Measurements from ENCODE around the gene GXYLT1.

Gene GXYLT1

GRCh38 chr12:42156232-42156631 is 11.6 kb upstream of the GXYLT1 start:
- DNase-seq: no peak
- intact Hi-C loops (cut with DNase I): no loop called here

DNA sequence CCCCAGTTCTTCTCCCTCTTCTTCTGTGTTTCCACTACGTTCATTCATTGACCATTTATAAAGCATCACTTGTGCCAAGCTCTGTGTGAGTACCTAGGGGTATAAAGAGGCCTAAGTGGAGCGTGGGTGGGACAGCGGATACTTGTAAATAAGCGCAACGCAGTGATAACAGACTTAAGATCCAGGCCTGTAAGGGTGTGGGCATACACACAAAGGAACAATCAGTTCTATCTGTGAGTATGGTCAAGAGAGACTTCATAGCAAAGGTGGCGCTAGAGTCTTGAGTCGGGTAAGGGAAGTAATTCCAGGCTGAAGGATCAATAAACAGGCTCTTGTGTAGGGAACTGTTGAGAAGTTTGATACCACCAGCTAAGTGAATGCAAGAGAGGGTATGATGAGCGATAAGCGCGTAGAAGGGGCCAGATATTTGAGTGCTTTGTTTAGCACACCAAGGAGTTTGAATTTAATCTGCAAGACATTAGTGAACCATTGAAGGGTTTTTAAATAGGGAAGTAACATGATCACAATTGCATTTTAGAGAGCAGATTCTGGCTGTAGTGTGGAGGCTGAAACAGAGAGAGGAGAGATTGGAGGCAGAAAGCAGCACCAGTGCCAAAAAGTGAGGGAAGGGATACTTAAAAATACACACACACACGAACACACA is 1.0 kb upstream of the GXYLT1 start:
- intact Hi-C loops (cut with DNase I): no loop called here
- no peak for DNase-seq

- intact Hi-C loops (cut with DNase I): no loop called here
- peak in 2 of 42 donors; percentile 11 to 15 for DNase-seq
Measured at GRCh38 chr12:42145197-42145549, 499 bp upstream of the GXYLT1 start.

DNA sequence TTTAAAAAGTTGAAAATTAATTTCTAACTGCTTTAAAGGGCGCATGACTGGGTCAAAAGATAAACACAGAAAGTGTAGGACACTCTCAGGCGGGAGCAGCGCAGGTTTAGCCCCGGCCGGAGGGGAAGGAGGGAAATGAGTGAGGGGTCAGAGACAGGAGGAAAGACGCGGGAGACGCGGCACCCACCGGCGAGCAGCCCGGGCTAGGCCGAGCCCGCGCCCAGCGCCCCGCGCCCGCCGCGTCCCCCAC is 591 bp downstream of the GXYLT1 start:
- DNase-seq: peak in 13 of 42 donors; percentile 4 to 40 (median 17)
- intact Hi-C loops (cut with DNase I): loop anchor here (5.0 kb wide), 2 partner anchors 93 to 183 kb away; partner anchors contain the start of genes PPHLN1, YAF2 and ZCRB1

- intact Hi-C loops (cut with DNase I): loop anchor here (5.0 kb wide), 2 partner anchors 94 to 184 kb away; partner anchors contain the start of genes PPHLN1, YAF2 and ZCRB1
- DNase-seq: no peak
Measured at GRCh38 chr12:42143452-42144157, 1.1 kb downstream of the GXYLT1 start.

GRCh38 chr12:42141981-42142606 is 2.6 kb downstream of the GXYLT1 start:
- DNase-seq: no peak
- intact Hi-C loops (cut with DNase I): loop anchor here (5.0 kb wide), 2 partner anchors 95 to 185 kb away; partner anchors contain the start of genes PPHLN1, YAF2 and ZCRB1

DNA sequence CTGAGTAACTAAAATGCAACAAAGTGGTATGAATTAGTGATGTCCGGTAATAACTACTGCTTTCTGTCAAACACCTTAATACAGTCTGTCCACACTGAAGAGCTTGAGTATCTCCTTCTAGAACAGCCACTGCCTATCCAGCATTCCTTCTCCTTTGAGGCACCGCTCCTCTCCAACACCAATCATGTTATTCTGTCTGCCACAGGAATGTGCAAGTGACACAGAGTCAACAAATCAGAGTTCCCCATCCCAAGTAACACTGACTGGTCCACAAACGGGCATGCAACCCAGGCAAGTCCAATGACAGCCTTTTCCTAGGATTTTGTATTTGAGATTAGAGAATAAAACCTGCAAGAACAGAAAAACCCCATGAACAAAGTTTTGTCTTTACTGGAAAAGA is 3.8 kb downstream of the GXYLT1 start:
- no peak for DNase-seq
- intact Hi-C loops (cut with DNase I): loop anchor here (5.0 kb wide), 2 partner anchors 96 to 186 kb away; partner anchors contain the start of genes PPHLN1, YAF2 and ZCRB1

- intact Hi-C loops (cut with DNase I): no loop called here
- no peak for DNase-seq
Measured at GRCh38 chr12:42135259-42135814, 9.3 kb downstream of the GXYLT1 start.

DNA sequence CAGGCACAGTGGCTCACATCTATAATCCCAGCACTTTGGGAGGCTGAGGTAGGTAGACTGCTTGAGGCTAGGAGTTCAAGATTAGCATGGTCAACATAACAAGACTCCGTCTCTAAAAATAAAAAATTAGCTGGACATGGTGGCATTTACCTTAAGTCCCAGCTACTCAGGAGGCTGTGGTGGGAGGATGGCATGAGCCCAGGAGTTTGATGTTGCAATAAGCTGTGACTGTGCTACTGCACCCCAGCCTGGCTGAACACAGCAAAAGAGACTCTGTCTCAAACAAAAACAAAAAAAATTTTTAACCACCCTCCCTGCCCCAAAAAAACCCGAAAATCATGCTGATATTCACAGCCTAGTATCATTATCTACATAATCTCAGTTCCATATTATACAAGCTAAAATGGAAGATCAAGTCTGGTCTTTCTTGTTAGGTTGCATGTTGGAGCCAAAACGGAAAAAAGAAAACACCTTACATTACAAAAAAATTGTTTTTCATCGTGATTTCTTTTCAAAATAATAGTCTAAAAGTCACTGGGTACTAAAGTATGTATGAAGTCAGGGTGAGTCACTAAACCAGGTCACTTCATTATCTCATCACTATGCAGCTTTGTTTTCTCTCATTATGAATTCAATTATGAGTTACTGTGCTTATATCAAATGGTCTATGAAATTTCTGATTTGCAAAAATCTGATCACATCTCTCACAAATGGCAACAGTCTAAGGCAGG is 13.8 kb downstream of the GXYLT1 start:
- peak in 1 of 42 donors; percentile 14 for DNase-seq
- intact Hi-C loops (cut with DNase I): no loop called here

DNA sequence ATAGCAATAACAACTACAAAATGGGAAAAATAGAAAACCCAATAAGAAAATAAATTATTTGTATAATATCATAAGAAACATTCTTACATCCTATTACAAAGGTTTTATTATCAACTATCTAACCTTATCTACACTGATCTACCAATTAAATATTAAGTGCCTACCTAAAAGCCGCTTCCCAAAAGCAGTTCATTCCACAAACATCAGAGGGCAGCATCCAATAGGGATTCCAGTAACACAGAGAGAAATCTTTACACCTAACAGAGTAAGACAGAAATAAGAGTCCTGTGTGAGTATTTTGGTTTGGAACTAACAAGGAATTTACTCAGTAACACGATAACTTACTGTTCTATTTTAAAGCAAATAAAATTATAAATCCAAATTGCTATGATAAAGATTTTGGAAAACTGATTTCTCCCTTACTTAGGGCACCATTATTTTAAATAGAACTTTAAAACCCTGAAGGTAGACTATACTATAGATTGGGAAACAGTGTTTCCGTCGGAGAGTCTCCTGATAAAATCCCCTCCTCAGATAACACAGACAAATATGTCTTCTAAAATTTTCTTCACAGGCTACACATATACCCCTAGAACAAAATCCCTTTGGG is 15.0 kb downstream of the GXYLT1 start:
- intact Hi-C loops (cut with DNase I): no loop called here
- DNase-seq: peak in 27 of 42 donors; percentile 18 to 79 (median 53)

GRCh38 chr12:42128888-42129287 is 15.8 kb downstream of the GXYLT1 start:
- intact Hi-C loops (cut with DNase I): no loop called here
- no peak for DNase-seq

GRCh38 chr12:42128327-42128726 is 16.3 kb downstream of the GXYLT1 start:
- no peak for DNase-seq
- intact Hi-C loops (cut with DNase I): no loop called here

GRCh38 chr12:42126963-42127362 is 17.7 kb downstream of the GXYLT1 start:
- intact Hi-C loops (cut with DNase I): no loop called here

GRCh38 chr12:42125388-42125767 is 19.3 kb downstream of the GXYLT1 start:
- DNase-seq: no peak
- intact Hi-C loops (cut with DNase I): no loop called here

More at GRCh38 chr12:42126963-42127362, 17.7 kb downstream of the GXYLT1 start:
- DNase-seq: no peak

- intact Hi-C loops (cut with DNase I): no loop called here
- no peak for DNase-seq
Measured at GRCh38 chr12:42124764-42125387, 19.8 kb downstream of the GXYLT1 start.

DNA sequence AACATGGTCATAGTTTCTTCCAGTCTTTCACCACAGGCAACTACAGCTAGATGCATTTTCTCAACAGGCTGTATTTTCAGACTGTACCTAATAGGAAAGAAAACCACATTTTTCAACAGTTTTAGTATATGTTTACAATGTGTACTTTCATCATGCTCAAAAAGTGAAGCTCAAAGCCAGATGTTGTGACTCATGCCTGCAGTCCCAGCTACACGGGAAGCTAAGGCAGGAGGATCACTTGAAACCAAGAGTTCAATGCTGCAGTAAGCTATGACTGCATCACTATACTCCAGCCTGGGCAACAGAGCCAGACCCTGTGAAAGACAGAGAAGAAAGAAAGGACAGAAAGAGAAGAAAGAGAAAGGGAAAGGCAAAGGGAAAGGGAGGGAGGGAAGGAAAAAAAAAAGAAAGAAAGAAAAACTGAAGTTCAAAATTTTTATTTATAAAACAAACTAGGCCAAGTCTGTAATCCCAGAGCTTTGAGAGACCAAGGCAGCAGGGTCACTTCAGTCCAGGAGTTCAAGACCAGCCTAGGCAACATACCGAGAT is 25.5 kb downstream of the GXYLT1 start:
- DNase-seq: no peak
- intact Hi-C loops (cut with DNase I): no loop called here

- intact Hi-C loops (cut with DNase I): no loop called here
- no peak for DNase-seq
Measured at GRCh38 chr12:42118136-42118879, 26.4 kb downstream of the GXYLT1 start.

GRCh38 chr12:42109031-42109430 is 35.6 kb downstream of the GXYLT1 start:
- no peak for DNase-seq
- intact Hi-C loops (cut with DNase I): no loop called here

All from head of caudate nucleus (tissue), 42 donors.